GM21515 (cell line): ENCODE results near the gene DIP2B.

Experiments
- ATAC-seq: cut with Tn5 transposase; IDR thresholded peaks from one replicate; pipeline ENCODE4 v1.9.1; 2021; ENCODE audit not compliant: unreplicated experiment

Gene DIP2B

GRCh38 chr12:50574601-50575348, 70.0 kb downstream of the DIP2B start:
- ATAC-seq: no peak

GRCh38 chr12:50579757-50580267, 75.0 kb downstream of the DIP2B start:
- ATAC-seq: no peak

GRCh38 chr12:50580436-50580835, 75.7 kb downstream of the DIP2B start:
- no peak for ATAC-seq

GRCh38 chr12:50581226-50582184, 76.7 kb downstream of the DIP2B start:
- ATAC-seq: no peak

GRCh38 chr12:50584135-50584534, 79.3 kb downstream of the DIP2B start:
- ATAC-seq: no peak

- no peak for ATAC-seq
These were observed 85.1 kb downstream of the DIP2B start for GRCh38 chr12:50589650-50590435.

GRCh38 chr12:50590869-50591268, 86.1 kb downstream of the DIP2B start:
- no peak for ATAC-seq

GRCh38 chr12:50595667-50596066, 90.9 kb downstream of the DIP2B start:
- no peak for ATAC-seq

- ATAC-seq: peak; percentile 83
These were observed 92.7 kb downstream of the DIP2B start for GRCh38 chr12:50597200-50598195.

GRCh38 chr12:50598321-50598862, 93.6 kb downstream of the DIP2B start:
- no peak for ATAC-seq

GRCh38 chr12:50599366-50600095, 94.7 kb downstream of the DIP2B start:
- ATAC-seq: no peak

- no peak for ATAC-seq
These were observed 95.6 kb downstream of the DIP2B start for GRCh38 chr12:50600364-50600763.

- no peak for ATAC-seq
These were observed 99.2 kb downstream of the DIP2B start for GRCh38 chr12:50603817-50604639.

GRCh38 chr12:50604640-50604920, 99.8 kb downstream of the DIP2B start:
- ATAC-seq: no peak

- ATAC-seq: no peak
These were observed 102.0 kb downstream of the DIP2B start for GRCh38 chr12:50606675-50607375.

GRCh38 chr12:50609292-50609874, 104.6 kb downstream of the DIP2B start:
- no peak for ATAC-seq

GRCh38 chr12:50610171-50610570, 105.4 kb downstream of the DIP2B start:
- ATAC-seq: no peak
